ENCODE measurements around the gene AP5B1.

Gene AP5B1

DNA sequence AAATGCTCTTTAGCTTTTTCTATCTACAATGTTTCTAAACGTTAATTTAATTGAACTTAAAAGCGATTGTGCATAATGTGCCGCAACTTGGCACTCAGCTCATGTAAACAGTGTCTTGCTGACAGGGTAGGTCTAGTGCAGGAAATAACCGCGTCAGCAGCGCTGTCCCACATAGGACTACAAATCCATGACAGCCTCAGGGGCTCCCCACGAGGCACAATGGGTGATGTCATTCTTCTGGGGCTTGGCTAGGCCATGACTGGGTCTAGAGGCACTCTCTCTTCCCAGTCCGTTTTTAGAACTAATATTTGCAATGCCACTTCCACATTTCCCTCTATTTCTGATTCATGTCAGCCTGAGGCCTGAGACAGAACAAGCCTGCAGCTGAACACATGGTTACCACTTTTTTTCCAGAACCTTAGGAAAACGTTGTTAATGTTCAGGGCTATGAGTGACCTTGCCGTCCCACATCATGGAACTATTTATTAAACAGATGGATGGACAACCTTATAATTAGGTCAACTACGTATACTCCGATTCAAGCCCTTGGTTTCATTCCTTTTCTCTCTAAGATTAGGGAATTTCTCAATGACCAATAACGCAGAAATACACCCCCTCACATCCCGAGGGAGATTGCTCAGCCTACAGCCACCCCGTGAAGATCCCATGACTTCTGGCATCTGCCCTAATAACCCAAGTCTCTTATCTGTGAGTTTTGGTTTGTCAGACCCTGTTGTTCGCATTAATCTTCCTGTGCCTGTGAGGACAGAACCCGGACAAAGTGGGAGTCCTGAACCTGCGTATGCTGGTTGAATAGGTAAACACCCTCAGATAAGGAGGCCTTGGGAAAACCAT, 33.6 kb upstream of the AP5B1 start:
- Histone ChIP-seq H3K9me3 (ENCODE audit: insufficient read depth, low read depth, low read length) (no peaks in the 10 kb centered on the region), H3K4me1 (ENCODE audit: insufficient read depth, low read length) (no peaks in the 10 kb centered on the region), H3K36me3 (ENCODE audit: insufficient read depth, low read depth, low read length) (no peaks in the 10 kb centered on the region), H3K27me3 (ENCODE audit: insufficient read depth, low read length) (peaks cover 16% of the 10 kb centered on the region), H3K4me3 (ENCODE audit: low read length) (no peak overlapping the region), H3K9ac (ENCODE audit: low read depth, low read length) (no peak overlapping the region), H3K27ac (ENCODE audit: low read length) (no peak overlapping the region)

DNA sequence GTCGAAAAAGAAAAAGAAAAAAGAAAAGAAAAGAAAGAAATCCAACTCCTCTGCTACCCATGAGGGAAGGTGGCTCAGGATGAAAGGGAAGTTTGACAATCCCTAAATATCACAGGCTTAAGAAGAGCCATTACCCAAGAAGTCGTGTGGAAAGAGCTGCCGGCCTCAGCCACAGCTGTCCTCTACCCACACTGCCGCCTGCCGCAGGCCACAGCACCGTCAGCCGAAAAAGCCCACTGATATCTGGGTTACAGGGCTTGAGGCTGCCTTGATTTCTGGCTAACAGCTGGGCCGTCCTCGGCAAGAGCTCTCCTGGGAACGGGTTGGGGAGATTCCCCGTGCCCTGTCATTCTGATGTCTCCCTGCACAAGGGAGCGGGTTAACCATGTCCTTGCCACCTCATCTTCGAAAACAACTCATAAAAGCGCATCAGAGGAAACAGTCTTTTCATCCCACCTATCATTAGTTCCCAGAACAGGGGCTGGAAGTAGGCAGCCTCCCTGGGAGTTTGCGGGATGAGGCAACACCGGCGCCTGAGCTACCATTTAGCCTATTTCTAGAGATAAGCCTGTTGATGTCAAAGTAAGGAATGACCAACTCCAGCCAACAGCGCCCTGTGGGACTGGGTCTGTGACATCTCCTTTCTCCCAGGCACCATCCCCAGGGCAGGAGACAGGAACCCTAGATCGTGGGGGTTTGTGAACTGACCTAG, 31.1 kb upstream of the AP5B1 start:
- no peaks in the 10 kb centered on the region for H3K36me3 ChIP-seq (ENCODE audit: insufficient read depth, low read depth, low read length)
- no peaks in the 10 kb centered on the region for H3K9me3 ChIP-seq (ENCODE audit: insufficient read depth, low read depth, low read length)
- H3K27ac ChIP-seq (ENCODE audit: low read length) = no peak overlapping the region
- H3K27me3 ChIP-seq (ENCODE audit: insufficient read depth, low read length) = peaks cover 5% of the 10 kb centered on the region
- H3K9ac ChIP-seq (ENCODE audit: low read depth, low read length) = no peak overlapping the region
- H3K4me3 ChIP-seq (ENCODE audit: low read length) = no peak overlapping the region
- H3K4me1 ChIP-seq (ENCODE audit: insufficient read depth, low read length) = no peaks in the 10 kb centered on the region

DNA sequence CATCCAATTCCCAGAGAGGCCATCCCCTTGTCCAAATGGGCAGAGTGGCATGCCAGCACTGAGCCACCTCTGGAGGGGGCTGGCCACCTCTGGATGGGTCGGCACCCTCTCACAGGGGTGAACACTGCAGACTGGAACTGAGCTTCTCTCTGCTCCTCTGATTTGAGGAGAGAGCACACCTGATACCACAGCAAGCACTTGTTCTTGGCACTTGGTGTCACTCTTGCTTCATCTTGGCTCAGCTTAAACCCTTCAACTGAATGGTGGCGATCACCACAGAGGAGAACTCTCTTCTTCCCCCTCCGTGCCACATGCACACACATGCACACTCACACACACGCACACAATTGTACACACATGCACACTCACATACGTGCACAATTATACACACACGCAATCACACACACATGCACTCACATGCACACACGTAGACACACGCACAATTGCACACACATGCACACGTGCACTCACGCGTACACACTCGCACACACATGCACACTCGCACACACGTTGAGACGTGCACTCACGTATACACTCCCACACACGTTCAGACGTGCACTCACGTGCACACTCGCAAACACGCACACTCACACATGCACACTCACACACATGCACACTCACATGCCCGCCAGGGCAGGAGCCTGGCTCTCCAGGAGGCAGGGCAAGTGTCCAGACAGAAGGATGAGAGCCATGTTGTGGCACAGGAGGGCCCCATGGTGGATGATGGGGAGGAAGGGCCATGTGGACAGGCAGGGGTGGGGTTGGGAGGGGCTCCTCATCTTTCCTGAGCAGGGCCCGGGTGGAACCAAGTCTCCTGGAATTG, 29.5 kb upstream of the AP5B1 start:
- no peak overlapping the region for H3K9ac ChIP-seq (ENCODE audit: low read depth, low read length)
- no peak overlapping the region for H3K27ac ChIP-seq (ENCODE audit: low read length)
- no peak overlapping the region for H3K4me3 ChIP-seq (ENCODE audit: low read length)
- no peaks in the 10 kb centered on the region for H3K9me3 ChIP-seq (ENCODE audit: insufficient read depth, low read depth, low read length)
- H3K27me3 ChIP-seq (ENCODE audit: insufficient read depth, low read length) = no peaks in the 10 kb centered on the region; the same call in 1 of the 2 replicates
- no peaks in the 10 kb centered on the region for H3K4me1 ChIP-seq (ENCODE audit: insufficient read depth, low read length)
- no peaks in the 10 kb centered on the region for H3K36me3 ChIP-seq (ENCODE audit: insufficient read depth, low read depth, low read length)

DNA sequence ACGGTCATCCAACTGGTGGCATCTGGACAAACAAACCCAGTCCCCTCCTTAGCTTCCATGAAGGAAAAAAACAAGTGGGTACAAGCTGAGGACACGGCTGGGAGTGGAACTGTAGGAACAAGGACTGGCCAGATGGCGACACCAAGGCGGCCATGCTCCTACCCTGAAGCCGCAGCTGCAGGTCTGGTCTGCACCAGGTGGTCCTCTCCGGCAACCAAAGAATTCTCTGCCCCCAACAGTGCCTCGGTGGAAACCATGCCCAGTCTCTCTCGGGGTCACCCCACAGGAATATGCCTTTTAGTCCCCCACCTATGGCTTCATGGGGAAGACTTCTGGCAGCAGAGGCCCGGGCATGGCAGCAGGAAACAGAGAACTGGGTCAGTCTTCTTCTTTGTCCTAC, 28.7 kb upstream of the AP5B1 start:
- Histone ChIP-seq H3K36me3 (ENCODE audit: insufficient read depth, low read depth, low read length) (no peaks in the 10 kb centered on the region), H3K4me3 (ENCODE audit: low read length) (no peak overlapping the region), H3K27me3 (ENCODE audit: insufficient read depth, low read length) (no peaks in the 10 kb centered on the region; the same call in 1 of the 2 replicates), H3K27ac (ENCODE audit: low read length) (no peak overlapping the region), H3K4me1 (ENCODE audit: insufficient read depth, low read length) (no peaks in the 10 kb centered on the region), H3K9me3 (ENCODE audit: insufficient read depth, low read depth, low read length) (no peaks in the 10 kb centered on the region), H3K9ac (ENCODE audit: low read depth, low read length) (no peak overlapping the region)

DNA sequence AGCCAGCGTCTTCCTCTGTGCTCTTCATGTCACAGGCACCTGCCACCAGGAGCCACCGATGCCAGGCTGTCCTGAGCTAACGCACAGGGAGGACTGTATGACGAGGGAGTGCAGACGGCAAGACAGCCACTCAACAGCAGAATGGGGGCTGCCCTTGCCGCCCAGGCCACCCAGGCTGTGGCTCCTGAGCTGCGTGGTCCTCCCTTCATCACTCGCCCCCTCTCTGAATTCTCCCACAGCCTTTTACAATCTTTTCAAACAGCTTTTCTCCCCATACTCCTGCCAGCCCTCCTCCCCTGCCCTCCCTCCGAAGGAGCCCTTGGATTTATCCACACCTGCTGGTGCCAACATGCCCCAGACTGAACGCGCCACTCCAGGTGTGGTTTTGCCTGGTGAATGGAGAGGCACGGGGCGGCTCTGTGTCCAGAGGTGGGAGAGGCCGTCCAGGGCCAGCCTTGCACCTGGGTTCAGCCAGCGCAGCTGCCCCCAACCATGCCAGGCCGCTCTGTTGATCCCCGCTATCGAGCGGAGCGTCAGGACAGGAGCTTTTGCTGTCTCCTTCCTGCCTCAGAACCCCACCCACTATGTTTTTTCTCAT, 28.1 kb upstream of the AP5B1 start:
- Histone ChIP-seq H3K36me3 (ENCODE audit: insufficient read depth, low read depth, low read length) (no peaks in the 10 kb centered on the region), H3K4me3 (ENCODE audit: low read length) (no peak overlapping the region), H3K9ac (ENCODE audit: low read depth, low read length) (no peak overlapping the region), H3K27ac (ENCODE audit: low read length) (no peak overlapping the region), H3K4me1 (ENCODE audit: insufficient read depth, low read length) (no peaks in the 10 kb centered on the region), H3K27me3 (ENCODE audit: insufficient read depth, low read length) (no peaks in the 10 kb centered on the region; the same call in 1 of the 2 replicates), H3K9me3 (ENCODE audit: insufficient read depth, low read depth, low read length) (no peaks in the 10 kb centered on the region)

DNA sequence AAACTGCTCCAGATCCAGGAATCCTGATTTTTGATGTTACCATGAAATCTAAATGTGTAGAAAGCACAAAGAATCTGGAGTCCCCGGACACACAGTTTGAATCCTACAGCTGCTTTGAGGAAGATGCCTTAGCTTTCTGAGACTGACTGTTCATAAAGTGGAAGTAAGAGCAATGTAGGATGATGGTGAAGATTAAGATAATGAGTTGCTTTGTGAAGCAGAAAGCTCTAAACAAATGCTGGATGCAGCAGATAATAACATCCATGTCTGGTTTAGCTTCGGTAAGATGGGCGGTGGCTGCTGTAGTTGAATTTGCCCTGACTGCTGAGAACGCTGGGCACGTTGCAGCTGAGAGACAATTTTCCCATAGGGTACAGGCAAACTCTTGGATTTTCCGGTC, 26.2 kb upstream of the AP5B1 start:
- no peaks in the 10 kb centered on the region for H3K9me3 ChIP-seq (ENCODE audit: insufficient read depth, low read depth, low read length)

DNA sequence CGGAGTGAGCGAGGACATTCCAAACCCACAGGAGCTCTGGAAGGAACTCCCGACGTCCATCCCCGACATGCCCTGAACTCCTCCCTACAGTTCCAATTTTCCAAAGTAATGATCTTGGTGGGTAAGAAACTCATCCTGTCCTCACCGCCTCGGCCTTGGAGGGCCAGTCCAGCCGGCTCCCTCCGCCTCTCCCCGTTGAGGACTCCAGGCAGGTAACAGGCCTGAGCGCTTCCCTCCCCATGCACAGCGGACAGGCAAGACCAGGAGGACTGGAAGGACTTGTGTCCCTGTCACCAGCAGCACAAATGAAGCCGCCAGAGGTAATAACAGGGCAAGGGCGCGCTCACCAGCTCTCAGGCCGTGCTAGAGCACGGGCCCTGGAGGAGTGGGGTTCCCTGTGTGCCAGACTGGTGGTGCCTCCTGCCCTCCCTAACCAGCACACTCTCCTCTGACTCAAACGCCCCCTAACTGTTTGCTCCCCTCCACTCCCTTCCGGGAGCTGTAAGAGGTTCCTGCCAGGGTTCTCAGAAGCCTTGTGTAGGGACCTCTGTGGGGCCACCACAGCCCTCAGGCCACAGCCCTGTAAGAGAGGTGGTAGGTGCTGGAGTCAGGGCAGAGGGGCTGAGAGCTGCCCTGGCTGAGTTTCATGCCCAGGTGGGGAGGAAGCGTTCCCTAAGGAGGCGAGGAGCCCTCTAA, 23.2 kb upstream of the AP5B1 start:
- peaks cover 2% of the 10 kb centered on the region; the same call in 1 of the 2 replicates for H3K4me1 ChIP-seq (ENCODE audit: insufficient read depth, low read length)
- H3K4me3 ChIP-seq (ENCODE audit: low read length) = no peak overlapping the region
- H3K27me3 ChIP-seq (ENCODE audit: insufficient read depth, low read length) = no peaks in the 10 kb centered on the region
- H3K9ac ChIP-seq (ENCODE audit: low read depth, low read length) = no peak overlapping the region
- H3K36me3 ChIP-seq (ENCODE audit: insufficient read depth, low read depth, low read length) = no peaks in the 10 kb centered on the region
- no peak overlapping the region for H3K27ac ChIP-seq (ENCODE audit: low read length)
- no peaks in the 10 kb centered on the region for H3K9me3 ChIP-seq (ENCODE audit: insufficient read depth, low read depth, low read length)

More for the DNA sequence above, 26.2 kb upstream of the AP5B1 start:
- Histone ChIP-seq H3K9ac (ENCODE audit: low read depth, low read length) (no peak overlapping the region), H3K4me1 (ENCODE audit: insufficient read depth, low read length) (no peaks in the 10 kb centered on the region), H3K27ac (ENCODE audit: low read length) (no peak overlapping the region), H3K36me3 (ENCODE audit: insufficient read depth, low read depth, low read length) (no peaks in the 10 kb centered on the region), H3K27me3 (ENCODE audit: insufficient read depth, low read length) (no peaks in the 10 kb centered on the region), H3K4me3 (ENCODE audit: low read length) (no peak overlapping the region)

DNA sequence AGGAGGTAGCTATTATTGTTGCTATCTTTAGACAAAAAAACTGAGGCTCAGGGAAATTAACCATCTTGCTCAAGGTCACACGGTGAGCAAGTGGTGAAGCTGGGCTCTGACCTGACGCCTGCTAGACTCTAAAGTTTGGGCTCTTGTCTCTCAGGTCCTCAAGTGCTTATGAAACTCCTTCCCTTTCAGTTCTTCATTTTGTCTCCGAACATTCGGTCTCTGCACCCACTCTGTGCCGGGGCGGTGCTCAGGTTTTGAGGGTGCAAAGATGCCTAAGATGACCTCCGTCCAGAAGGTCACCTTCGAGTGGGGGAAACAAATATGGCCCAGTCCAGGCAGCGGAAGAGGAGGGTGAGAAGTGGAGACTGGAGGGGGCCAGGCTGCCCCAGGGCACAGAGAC, 22.1 kb upstream of the AP5B1 start:
- no peaks in the 10 kb centered on the region for H3K27me3 ChIP-seq (ENCODE audit: insufficient read depth, low read length)
- no peak overlapping the region for H3K27ac ChIP-seq (ENCODE audit: low read length)
- H3K9ac ChIP-seq (ENCODE audit: low read depth, low read length) = no peak overlapping the region
- H3K4me1 ChIP-seq (ENCODE audit: insufficient read depth, low read length) = peaks cover 10% of the 10 kb centered on the region; the same call in 1 of the 2 replicates
- no peaks in the 10 kb centered on the region for H3K36me3 ChIP-seq (ENCODE audit: insufficient read depth, low read depth, low read length)
- no peaks in the 10 kb centered on the region for H3K9me3 ChIP-seq (ENCODE audit: insufficient read depth, low read depth, low read length)
- no peak overlapping the region for H3K4me3 ChIP-seq (ENCODE audit: low read length)

DNA sequence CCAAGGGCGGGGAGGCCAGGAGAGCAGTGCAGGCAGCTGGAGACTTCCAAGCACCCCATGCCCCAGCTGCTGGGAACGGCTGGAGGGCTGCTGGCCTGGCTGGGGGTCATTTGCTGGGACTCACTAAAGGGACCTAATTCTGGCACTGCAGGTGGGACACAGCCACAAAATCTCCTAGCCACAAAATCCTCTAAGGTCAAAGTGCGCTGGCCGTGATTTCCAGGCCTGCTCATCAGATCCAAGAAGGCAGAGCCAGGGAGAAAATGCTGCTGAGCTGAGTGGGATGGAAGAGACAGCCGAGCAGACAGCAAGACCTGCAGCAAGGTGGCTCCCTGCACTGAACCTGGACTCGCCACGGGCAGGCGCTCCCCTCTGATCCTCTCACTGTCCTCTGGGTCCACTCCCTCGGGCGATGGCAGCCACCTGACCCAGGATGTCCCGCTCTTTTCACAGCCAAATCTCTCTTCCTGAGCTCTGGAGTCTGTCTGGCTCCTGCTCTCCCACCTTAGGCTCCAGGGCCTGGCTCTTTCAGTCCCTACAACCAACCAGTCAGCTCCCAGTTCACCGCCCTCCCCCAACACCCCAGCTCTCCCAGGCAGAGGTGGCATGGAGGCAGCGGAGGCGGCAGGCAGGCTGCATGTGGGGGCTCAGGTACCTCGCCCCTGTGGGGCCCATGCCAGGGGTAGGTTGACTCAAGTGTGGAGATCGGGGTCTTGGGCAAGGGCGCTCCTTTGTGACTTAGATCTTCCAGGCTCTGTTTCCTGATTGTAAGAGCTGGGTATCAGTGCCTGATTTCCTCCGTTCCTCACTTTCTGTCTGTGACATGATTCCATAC, 20.6 kb upstream of the AP5B1 start:
- Histone ChIP-seq H3K27me3 (ENCODE audit: insufficient read depth, low read length) (no peaks in the 10 kb centered on the region), H3K36me3 (ENCODE audit: insufficient read depth, low read depth, low read length) (no peaks in the 10 kb centered on the region), H3K4me1 (ENCODE audit: insufficient read depth, low read length) (peaks cover 16% of the 10 kb centered on the region; the same call in 1 of the 2 replicates), H3K27ac (ENCODE audit: low read length) (no peak overlapping the region), H3K9me3 (ENCODE audit: insufficient read depth, low read depth, low read length) (no peaks in the 10 kb centered on the region), H3K4me3 (ENCODE audit: low read length) (no peak overlapping the region), H3K9ac (ENCODE audit: low read depth, low read length) (no peak overlapping the region)

DNA sequence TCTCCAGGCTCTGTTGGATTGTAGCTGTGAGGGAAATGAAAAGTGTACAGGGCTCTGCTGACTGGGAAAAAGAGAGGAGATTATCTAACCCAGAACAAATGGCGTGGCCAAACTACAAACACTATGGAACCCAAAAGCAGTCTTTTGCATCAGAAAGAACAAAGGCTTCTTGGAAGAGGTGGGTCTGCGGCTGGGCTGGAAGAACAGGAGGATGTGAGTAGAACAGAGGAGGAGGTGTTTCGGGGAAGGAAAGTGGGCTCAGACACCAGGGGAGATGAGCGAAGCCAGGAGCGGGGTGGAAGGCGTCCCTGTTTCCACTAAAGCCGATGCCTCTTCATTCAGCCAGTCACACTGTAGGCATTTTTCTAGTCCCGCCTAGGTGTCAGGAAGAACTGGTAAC, 18.1 kb upstream of the AP5B1 start:
- no peak overlapping the region for H3K4me3 ChIP-seq (ENCODE audit: low read length)
- H3K9me3 ChIP-seq (ENCODE audit: insufficient read depth, low read depth, low read length) = no peaks in the 10 kb centered on the region
- peaks cover 17% of the 10 kb centered on the region; the same call in 1 of the 2 replicates for H3K4me1 ChIP-seq (ENCODE audit: insufficient read depth, low read length)
- no peaks in the 10 kb centered on the region for H3K27me3 ChIP-seq (ENCODE audit: insufficient read depth, low read length)
- H3K27ac ChIP-seq (ENCODE audit: low read length) = no peak overlapping the region
- H3K9ac ChIP-seq (ENCODE audit: low read depth, low read length) = no peak overlapping the region
- H3K36me3 ChIP-seq (ENCODE audit: insufficient read depth, low read depth, low read length) = no peaks in the 10 kb centered on the region

Data from iPS-20b (cell line).